ENCODE results near the gene FKBP4. TPM values are rescaled to one million over a fixed set of nuclear protein-coding genes. Genes with fewer than 3 reads are reported as not detected.

FKBP4 gene
- total RNA-seq, result 24.3 and 42.3 TPM in 2 replicates

GRCh38 chr12:2794736-2795289, at the start of gene FKBP4:
Gene FKBP4, plus strand, starts transcription at chr12:2794970. Its CDS starts 170 bp downstream, at chr12:2795140.

GRCh38 chr12:2812290-2813213, 17.8 kb downstream of the FKBP4 start, which contains the start of gene ITFG2:
Gene ITFG2, plus strand, starts transcription at chr12:2812668. Its CDS starts 93 bp downstream, at chr12:2812761.

GRCh38 chr12:2834581-2835491, 40.1 kb downstream of the FKBP4 start, which contains the start of gene NRIP2:
Gene NRIP2, minus strand, starts transcription at chr12:2835035. Its CDS starts 52 bp downstream, at chr12:2834983.

Other genes with a start within 250 kb of the FKBP4 start
- gene ITFG2, start 17.7 kb downstream of the FKBP4 start, total RNA-seq, result 20.3 and 28.7 TPM in 2 replicates
- not detected in 2 replicates for gene NRIP2, start 40.1 kb downstream of the FKBP4 start, total RNA-seq
- not detected in 2 replicates for gene TEX52, start 62.1 kb downstream of the FKBP4 start, total RNA-seq
- gene FOXM1, start 82.2 kb downstream of the FKBP4 start, total RNA-seq, result 3.5 and 8.9 TPM in 2 replicates
- gene RHNO1, start 82.3 kb downstream of the FKBP4 start, total RNA-seq, result 16.9 and 19.8 TPM in 2 replicates
- 24.5 and 28.3 TPM in 2 replicates for gene TULP3, start 95.9 kb downstream of the FKBP4 start, total RNA-seq
- 4.7 and 16.2 TPM in 2 replicates for gene TEAD4, start 164.4 kb downstream of the FKBP4 start, total RNA-seq